ENCODE data around the gene CUL1. TPM values are rescaled to one million over a fixed set of nuclear protein-coding genes. Genes with fewer than 3 reads are reported as not detected.
"Not testable (repeated sequence)": the region's sequence is repeated elsewhere in the genome, so short reads cannot be mapped to it uniquely, and the experiment has no call there.

Gene CUL1
- total and polyA plus RNA-seq, 8 donors = 32.5 to 59.7 (median 57.8) TPM

GRCh38 chr7:148702876-148703670 is 4.4 kb downstream of the CUL1 start:
- no peaks in the 10 kb centered on the region for H3K36me3 ChIP-seq
- no peak overlapping the region for H3K4me3 ChIP-seq
- H3K9me3 ChIP-seq = no peaks in the 10 kb centered on the region
- no peak for TF ChIP-seq CTCF (IDR thresholded peaks at IDR 0.05)
- no peak overlapping the region for H3K27ac ChIP-seq
- intact Hi-C loops (cut with DNase I) = no loop called here
- no peaks in the 10 kb centered on the region for H3K27me3 ChIP-seq
- DNase-seq (no peak), ATAC-seq (no peak)
- H3K4me1 ChIP-seq = peaks cover 25 to 70% of the 10 kb centered on the region in 2 donors

GRCh38 chr7:148703671-148703962 is 4.9 kb downstream of the CUL1 start:
- H3K9me3 ChIP-seq; H3K27me3 ChIP-seq; H3K4me3 ChIP-seq; H3K27ac ChIP-seq; ATAC-seq; DNase-seq; H3K36me3 ChIP-seq; intact Hi-C loops (cut with DNase I): not testable (repeated sequence)
- peaks cover 28 to 75% of the 10 kb centered on the region in 2 donors for H3K4me1 ChIP-seq

GRCh38 chr7:148704189-148704588 is 5.5 kb downstream of the CUL1 start:
- Histone ChIP-seq H3K27me3 (no peaks in the 10 kb centered on the region), H3K9me3 (no peaks in the 10 kb centered on the region), H3K4me3 (no peak overlapping the region), H3K4me1 (peaks cover 29 to 80% of the 10 kb centered on the region in 2 donors), H3K36me3 (no peaks in the 10 kb centered on the region), H3K27ac (no peak overlapping the region)
- intact Hi-C loops (cut with DNase I) = no loop called here
- no peak for ATAC-seq
- no peak for DNase-seq
- TF ChIP-seq CTCF (IDR thresholded peaks at IDR 0.05) = no peak

- no peak for TF ChIP-seq CTCF (IDR thresholded peaks at IDR 0.05)
- H3K36me3 ChIP-seq = no peaks in the 10 kb centered on the region
- no peaks in the 10 kb centered on the region for H3K27me3 ChIP-seq
- no peak overlapping the region for H3K27ac ChIP-seq
- H3K4me1 ChIP-seq = peaks cover 29 to 87% of the 10 kb centered on the region in 2 donors
- DNase-seq (no peak), ATAC-seq (no peak)
- H3K4me3 ChIP-seq = no peak overlapping the region
- H3K9me3 ChIP-seq = no peaks in the 10 kb centered on the region
- intact Hi-C loops (cut with DNase I) = no loop called here
These were observed 6.3 kb downstream of the CUL1 start for GRCh38 chr7:148704970-148705369.

- no peak for ATAC-seq
- Histone ChIP-seq H3K4me3 (no peak overlapping the region), H3K9me3 (no peaks in the 10 kb centered on the region), H3K27ac (no peak overlapping the region), H3K36me3 (no peaks in the 10 kb centered on the region), H3K4me1 (peaks cover 19 to 88% of the 10 kb centered on the region in 2 donors), H3K27me3 (no peaks in the 10 kb centered on the region)
- no peak for DNase-seq
- TF ChIP-seq CTCF (IDR thresholded peaks at IDR 0.05) = no peak
- intact Hi-C loops (cut with DNase I) = no loop called here
These were observed 7.7 kb downstream of the CUL1 start for GRCh38 chr7:148706368-148706767.

All from left lung (tissue), 10 donors.